ENCODE measurements around the gene PRPF38B.
"Not testable (repeated sequence)": the region's sequence is repeated elsewhere in the genome, so short reads cannot be mapped to it uniquely, and the experiment has no call there.

PRPF38B gene

GRCh38 chr1:108665771-108666170 is 26.3 kb upstream of the PRPF38B start:
- H3K4me3 Mint-ChIP-seq = no peak overlapping the region
- no peak overlapping the region for H3K27ac Mint-ChIP-seq
- peaks cover 1% of the 10 kb centered on the region for H3K36me3 Mint-ChIP-seq (ENCODE audit: low read depth)
- H3K9me3 Mint-ChIP-seq = no peaks in the 10 kb centered on the region
- no peak for DNase-seq (ENCODE audit: low spot score)
- H3K4me1 Mint-ChIP-seq (ENCODE audit: low read depth) = peaks cover 14% of the 10 kb centered on the region
- no peaks in the 10 kb centered on the region for H3K27me3 Mint-ChIP-seq (ENCODE audit: low read depth)

DNA sequence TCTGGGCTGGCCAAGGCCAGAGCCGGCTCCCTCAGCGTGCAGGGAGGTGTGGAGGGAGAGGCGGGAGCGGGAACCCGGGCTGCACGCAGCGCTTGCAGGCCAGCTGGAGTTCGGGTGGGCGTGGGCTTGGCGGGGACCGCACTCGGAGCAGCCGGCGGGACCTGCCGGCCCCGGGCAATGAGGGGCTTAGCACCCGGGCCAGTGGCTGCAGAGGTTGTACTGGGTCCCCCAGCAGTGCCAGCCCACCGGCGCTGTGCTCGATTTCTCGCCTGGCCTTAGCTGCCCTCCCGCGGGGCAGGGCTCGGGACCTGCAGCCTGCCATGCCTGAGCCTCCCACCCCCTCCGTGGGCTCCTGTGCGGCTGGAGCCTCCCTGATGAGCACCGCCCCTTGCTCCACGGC is 24.7 kb upstream of the PRPF38B start:
- H3K27me3 Mint-ChIP-seq (ENCODE audit: low read depth); H3K36me3 Mint-ChIP-seq (ENCODE audit: low read depth); H3K4me3 Mint-ChIP-seq; H3K9me3 Mint-ChIP-seq; H3K27ac Mint-ChIP-seq; DNase-seq (ENCODE audit: low spot score): not testable (repeated sequence)
- peaks cover 13% of the 10 kb centered on the region for H3K4me1 Mint-ChIP-seq (ENCODE audit: low read depth)

DNA sequence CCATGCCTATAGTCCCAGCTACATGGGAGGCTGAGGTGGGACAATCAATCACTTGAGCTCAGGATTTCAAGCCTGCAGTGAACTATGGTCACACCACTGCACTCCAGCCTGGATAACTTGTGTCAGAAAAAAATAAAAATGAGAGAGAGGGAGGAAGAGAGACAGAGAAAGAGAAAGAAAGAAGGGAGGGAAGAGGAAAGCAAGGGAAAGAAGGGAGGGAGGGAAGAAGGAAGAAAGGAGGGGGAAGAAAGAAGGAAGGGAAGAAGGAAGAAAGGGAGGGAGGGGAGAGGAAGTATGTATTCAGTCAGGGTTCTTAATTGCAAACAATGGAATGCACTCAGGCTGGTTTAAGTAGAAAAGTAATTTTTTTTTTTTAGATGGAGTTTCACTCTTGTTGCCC is 23.3 kb upstream of the PRPF38B start:
- Mint-ChIP-seq H3K4me1 (ENCODE audit: low read depth) (peaks cover 7% of the 10 kb centered on the region), H3K27ac (no peak overlapping the region), H3K9me3 (no peaks in the 10 kb centered on the region), H3K36me3 (ENCODE audit: low read depth) (no peaks in the 10 kb centered on the region), H3K4me3 (no peak overlapping the region), H3K27me3 (ENCODE audit: low read depth) (peaks cover 3% of the 10 kb centered on the region)
- DNase-seq (ENCODE audit: low spot score) = no peak

DNA sequence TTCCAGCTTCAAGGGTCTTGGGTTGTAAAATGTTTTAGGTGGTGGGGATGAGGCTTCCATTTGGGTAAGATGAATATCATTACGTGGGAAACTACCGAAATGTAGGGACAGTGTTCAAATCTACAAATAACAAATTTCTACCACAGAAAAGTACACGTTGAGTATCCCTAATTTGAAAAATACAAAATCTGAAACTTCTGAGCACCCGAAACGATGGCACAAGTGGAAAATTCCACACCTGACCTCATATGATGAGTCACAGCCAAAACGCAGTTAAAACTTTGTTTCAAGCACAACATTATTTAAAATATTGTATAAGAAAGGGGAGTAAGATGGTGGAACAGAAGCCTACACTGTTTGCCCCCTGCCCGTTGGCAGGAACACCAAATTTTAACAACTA is 22.4 kb upstream of the PRPF38B start:
- Mint-ChIP-seq H3K9me3 (no peaks in the 10 kb centered on the region), H3K4me3 (no peak overlapping the region), H3K27ac (no peak overlapping the region), H3K36me3 (ENCODE audit: low read depth) (no peaks in the 10 kb centered on the region), H3K27me3 (ENCODE audit: low read depth) (peaks cover 5% of the 10 kb centered on the region), H3K4me1 (ENCODE audit: low read depth) (peaks cover 7% of the 10 kb centered on the region)
- no peak for DNase-seq (ENCODE audit: low spot score)

GRCh38 chr1:108670131-108670773 is 21.9 kb upstream of the PRPF38B start:
- Mint-ChIP-seq H3K27me3 (ENCODE audit: low read depth) (peaks cover 5% of the 10 kb centered on the region), H3K9me3 (no peaks in the 10 kb centered on the region)
- DNase-seq (ENCODE audit: low spot score) = no peak

DNA sequence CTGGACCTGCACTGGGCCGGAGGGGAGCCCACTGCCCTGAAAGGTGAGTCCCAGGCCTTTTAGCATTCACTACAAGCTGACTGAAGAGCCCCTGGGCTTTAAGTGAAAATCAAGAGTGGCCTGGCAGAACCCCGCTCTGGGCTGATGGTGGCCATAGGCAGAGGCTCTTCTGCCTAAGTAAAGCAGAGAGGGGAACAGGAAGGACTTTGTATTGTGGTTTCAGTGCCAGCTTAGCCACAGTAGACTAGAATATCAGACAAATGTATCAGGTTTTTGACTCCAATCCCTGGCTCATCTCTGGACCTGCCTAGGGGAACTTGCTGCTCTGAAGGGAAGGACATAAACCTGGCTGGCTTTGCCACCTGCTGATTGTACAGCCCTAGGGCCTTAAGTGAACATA is 21.0 kb upstream of the PRPF38B start:
- no peak for DNase-seq (ENCODE audit: low spot score)
- Mint-ChIP-seq H3K27me3 (ENCODE audit: low read depth) (peaks cover 5% of the 10 kb centered on the region), H3K4me3 (no peak overlapping the region), H3K27ac (no peak overlapping the region), H3K36me3 (ENCODE audit: low read depth) (no peaks in the 10 kb centered on the region), H3K4me1 (ENCODE audit: low read depth) (peaks cover 7% of the 10 kb centered on the region), H3K9me3 (no peaks in the 10 kb centered on the region)

More at GRCh38 chr1:108670131-108670773, 21.9 kb upstream of the PRPF38B start:
- Mint-ChIP-seq H3K4me3 (no peak overlapping the region), H3K36me3 (ENCODE audit: low read depth) (no peaks in the 10 kb centered on the region), H3K4me1 (ENCODE audit: low read depth) (peaks cover 7% of the 10 kb centered on the region), H3K27ac (no peak overlapping the region)

- H3K9me3 Mint-ChIP-seq = no peaks in the 10 kb centered on the region
- DNase-seq (ENCODE audit: low spot score) = no peak
- no peaks in the 10 kb centered on the region for H3K36me3 Mint-ChIP-seq (ENCODE audit: low read depth)
- H3K27ac Mint-ChIP-seq = no peak overlapping the region
- peaks cover 3% of the 10 kb centered on the region for H3K27me3 Mint-ChIP-seq (ENCODE audit: low read depth)
- no peak overlapping the region for H3K4me3 Mint-ChIP-seq
- peaks cover 11% of the 10 kb centered on the region for H3K4me1 Mint-ChIP-seq (ENCODE audit: low read depth)
Measured at GRCh38 chr1:108678706-108679105, 13.4 kb upstream of the PRPF38B start.

DNA sequence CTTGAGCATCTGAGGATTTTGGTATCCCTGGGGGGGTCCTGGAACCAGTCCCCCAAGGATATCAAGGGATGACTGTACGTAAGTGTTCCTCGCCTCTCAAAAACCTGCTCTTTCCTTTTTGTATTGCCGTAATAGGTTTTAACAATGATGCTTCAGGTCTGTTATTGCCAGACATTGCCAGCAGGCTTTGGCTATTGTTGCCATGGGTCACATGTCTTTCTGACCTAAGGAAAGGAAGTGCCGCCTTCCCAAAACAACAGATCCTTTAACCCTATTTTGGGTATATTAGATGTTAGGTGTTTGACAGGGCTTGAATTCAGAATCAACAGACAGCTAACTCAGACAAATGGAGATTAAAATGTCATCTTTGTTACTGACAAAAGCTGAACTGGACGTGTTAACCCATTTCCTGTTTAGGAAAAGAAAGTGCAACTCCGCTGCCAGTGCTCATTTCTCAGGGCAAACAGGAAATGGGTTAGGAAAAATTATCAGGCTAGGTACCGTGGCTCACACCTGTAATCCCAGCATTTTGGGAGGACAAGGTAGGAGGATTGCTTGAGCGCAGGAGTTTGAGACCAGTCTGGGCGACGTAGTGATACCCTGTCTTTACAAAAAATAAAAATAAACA is 12.4 kb upstream of the PRPF38B start:
- Mint-ChIP-seq H3K27me3 (ENCODE audit: low read depth) (no peaks in the 10 kb centered on the region), H3K36me3 (ENCODE audit: low read depth) (no peaks in the 10 kb centered on the region), H3K4me1 (ENCODE audit: low read depth) (peaks cover 11% of the 10 kb centered on the region), H3K27ac (no peak overlapping the region), H3K9me3 (no peaks in the 10 kb centered on the region), H3K4me3 (peak overlapping the region; percentile 38)
- no peak for DNase-seq (ENCODE audit: low spot score)

DNA sequence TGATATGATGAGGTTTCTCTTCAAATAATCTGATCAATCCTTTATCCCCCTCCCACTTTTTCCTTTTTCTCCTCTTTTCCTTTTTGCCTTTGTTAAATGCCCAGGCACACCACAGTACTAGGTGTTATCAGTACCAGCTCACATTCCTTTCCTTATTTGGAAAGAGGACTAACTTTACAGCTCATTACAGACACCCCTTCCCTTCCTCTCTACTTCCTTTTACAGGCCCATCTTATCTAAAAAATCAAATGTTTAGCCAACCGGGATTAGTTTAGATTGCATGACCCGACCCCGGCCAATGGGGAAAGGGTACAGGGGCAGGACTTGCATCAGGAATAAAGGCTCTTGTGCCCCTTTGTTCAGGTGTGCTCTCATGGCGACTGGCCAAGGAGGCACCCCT is 10.4 kb upstream of the PRPF38B start:
- not testable (repeated sequence) for H3K27ac Mint-ChIP-seq; H3K27me3 Mint-ChIP-seq (ENCODE audit: low read depth); H3K9me3 Mint-ChIP-seq; H3K36me3 Mint-ChIP-seq (ENCODE audit: low read depth); H3K4me3 Mint-ChIP-seq; DNase-seq (ENCODE audit: low spot score)
- peaks cover 11% of the 10 kb centered on the region for H3K4me1 Mint-ChIP-seq (ENCODE audit: low read depth)

- H3K4me3 Mint-ChIP-seq = no peak overlapping the region
- peaks cover 5% of the 10 kb centered on the region for H3K4me1 Mint-ChIP-seq (ENCODE audit: low read depth)
- peaks cover 15% of the 10 kb centered on the region for H3K27me3 Mint-ChIP-seq (ENCODE audit: low read depth)
- H3K9me3 Mint-ChIP-seq = no peaks in the 10 kb centered on the region
- H3K36me3 Mint-ChIP-seq (ENCODE audit: low read depth) = no peaks in the 10 kb centered on the region
- H3K27ac Mint-ChIP-seq = no peak overlapping the region
- no peak for DNase-seq (ENCODE audit: low spot score)
Measured at GRCh38 chr1:108685529-108685928, 6.6 kb upstream of the PRPF38B start.

DNA sequence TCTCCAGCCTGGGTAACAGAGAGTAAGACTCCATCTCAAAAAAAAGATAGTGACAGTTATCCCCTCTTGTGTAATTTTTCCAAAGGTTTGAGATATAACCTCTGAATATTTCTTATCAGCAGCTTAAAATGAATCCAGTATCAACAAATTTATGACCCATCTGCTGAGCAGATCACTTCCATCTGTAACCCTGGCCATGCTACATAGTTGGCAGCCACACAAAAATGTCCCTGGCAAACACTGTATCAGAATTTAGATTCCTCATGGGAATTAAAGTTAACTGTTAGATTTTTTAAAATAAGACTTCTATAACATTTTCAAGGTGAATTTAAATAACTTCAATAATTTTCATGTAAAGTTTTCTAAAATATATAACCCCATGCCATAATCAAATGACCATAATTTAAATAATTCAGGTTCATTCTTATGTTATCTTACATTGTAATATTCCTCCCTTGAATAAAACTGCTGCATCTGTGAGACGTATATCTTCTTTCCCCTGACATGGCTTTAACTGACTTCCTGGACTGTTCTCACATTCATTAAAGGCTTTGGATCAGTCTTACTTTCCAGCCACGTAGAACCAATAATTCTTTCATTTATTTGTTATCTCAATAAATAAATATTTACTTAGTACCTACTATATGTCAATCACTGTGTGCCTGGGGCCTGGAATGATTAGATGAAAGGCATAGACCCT is 5.3 kb upstream of the PRPF38B start:
- Mint-ChIP-seq H3K27me3 (ENCODE audit: low read depth) (peaks cover 15% of the 10 kb centered on the region), H3K4me1 (ENCODE audit: low read depth) (peaks cover 13% of the 10 kb centered on the region), H3K27ac (no peak overlapping the region), H3K4me3 (no peak overlapping the region), H3K9me3 (no peaks in the 10 kb centered on the region), H3K36me3 (ENCODE audit: low read depth) (no peaks in the 10 kb centered on the region)
- DNase-seq (ENCODE audit: low spot score) = no peak

DNA sequence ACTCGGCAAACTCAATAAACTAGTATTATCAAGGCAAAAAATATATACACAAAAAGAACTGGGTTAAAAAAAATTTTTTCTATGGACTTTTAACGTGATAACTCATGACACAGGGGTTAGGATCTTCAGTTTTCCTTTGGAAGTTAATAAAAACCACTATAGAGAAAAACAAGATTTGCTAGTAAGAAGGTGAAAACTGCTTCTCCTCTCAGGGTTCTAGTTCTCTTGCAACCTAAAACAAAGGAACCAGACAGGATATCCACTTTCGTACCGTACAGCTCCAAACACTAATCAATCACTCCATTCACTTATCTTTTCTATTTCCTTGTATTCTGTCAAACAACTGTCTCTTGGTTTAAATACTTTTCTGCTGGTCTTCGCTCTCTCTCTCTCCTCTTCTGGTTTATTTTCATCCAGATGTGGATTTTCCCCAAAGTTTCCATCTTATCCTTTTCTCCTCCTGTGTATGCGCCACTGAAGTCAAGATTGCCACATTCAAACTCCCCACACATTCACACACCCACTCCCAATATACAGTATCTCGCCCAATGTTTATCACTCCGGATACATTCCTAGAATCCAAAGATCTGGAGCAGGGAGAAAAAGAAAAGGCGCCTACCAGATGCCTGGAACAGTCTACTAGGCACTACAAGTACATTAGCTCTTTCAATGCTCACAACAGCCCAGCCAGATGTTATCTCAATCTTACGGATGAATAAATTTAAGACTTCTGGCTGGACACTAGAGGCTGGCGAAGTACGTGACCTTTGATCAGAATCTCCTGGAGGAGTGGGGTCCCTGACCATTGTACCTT is 775 bp upstream of the PRPF38B start:
- peaks cover 22% of the 10 kb centered on the region for H3K4me1 Mint-ChIP-seq (ENCODE audit: low read depth)
- H3K9me3 Mint-ChIP-seq = no peaks in the 10 kb centered on the region
- no peak for DNase-seq (ENCODE audit: low spot score)
- H3K4me3 Mint-ChIP-seq = peak overlapping the region; percentile 100
- H3K27me3 Mint-ChIP-seq (ENCODE audit: low read depth) = peaks cover 9% of the 10 kb centered on the region
- peak overlapping the region; percentile 100 for H3K27ac Mint-ChIP-seq
- H3K36me3 Mint-ChIP-seq (ENCODE audit: low read depth) = peaks cover 34% of the 10 kb centered on the region

DNA sequence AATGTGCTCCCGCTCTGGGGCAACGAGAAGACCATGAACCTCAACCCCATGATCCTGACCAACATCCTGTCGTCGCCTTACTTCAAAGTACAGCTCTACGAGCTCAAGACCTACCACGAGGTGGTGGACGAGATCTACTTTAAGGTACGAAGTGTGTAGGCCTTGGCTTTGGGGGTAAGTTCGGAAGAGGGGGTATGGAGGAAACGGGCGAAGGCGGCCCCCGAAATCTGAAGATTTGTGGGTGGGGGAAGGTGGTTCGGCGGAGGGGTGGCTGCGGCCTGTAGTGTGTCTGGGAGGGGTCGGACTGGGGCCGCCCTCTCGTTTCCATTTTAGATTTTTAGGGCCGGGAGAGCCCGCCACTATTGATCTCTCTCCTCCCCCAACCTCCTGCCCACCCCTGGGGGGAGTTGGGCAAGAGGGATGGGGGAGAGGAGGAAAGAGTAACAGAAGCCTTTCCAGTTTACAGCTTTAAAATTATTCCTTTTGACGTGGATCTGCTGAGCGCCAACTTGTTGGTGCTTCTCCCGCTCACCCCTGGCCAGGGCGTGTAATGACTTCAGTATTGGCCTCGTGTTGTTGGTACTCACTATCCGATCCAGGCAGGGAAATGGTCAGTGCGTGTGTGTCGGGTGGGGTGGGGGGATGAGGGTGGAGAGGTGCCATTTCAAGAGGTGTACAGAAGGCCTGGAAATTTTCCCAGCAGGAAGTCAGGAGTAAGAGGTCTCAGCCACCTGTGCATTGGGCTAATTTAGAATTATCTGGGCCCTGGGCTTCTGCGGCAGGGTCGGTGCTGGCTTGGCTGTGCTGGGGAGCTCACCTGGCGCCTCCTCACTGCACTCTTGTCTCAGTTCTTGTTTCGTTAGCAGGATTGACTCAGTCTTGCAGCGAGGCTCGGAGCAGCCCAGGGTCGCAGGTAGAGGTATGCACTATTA is 880 bp downstream of the PRPF38B start:
- peaks cover 6% of the 10 kb centered on the region for H3K27me3 Mint-ChIP-seq (ENCODE audit: low read depth)
- H3K4me1 Mint-ChIP-seq (ENCODE audit: low read depth) = peaks cover 31% of the 10 kb centered on the region
- H3K36me3 Mint-ChIP-seq (ENCODE audit: low read depth) = peaks cover 50% of the 10 kb centered on the region

More for the DNA sequence above, 880 bp downstream of the PRPF38B start:
- Mint-ChIP-seq H3K27ac (peak overlapping the region; percentile 100), H3K4me3 (peak overlapping the region; percentile 100), H3K9me3 (no peaks in the 10 kb centered on the region)
- DNase-seq (ENCODE audit: low spot score) = peak; percentile 31
